KOPT-K1 (cell line): ENCODE data around the gene ELOF1.

Experiments used
- H3K27ac ChIP-seq: fragments of 200-600 bp; sonication (generic); 2 replicates; pipeline ENCODE4 v1.5.1; 2016; ENCODE audit warnings: antibody characterized with exemption, mild to moderate bottlenecking, low read depth, low read length; ENCODE audit not compliant: poor library complexity, severe bottlenecking
- H3K36me3 ChIP-seq: fragments of 200-600 bp; sonication (generic); 2 replicates; pipeline ENCODE4 v1.5.1; 2017; ENCODE audit warnings: antibody characterized with exemption, mild to moderate bottlenecking, low read length, moderate library complexity; ENCODE audit not compliant: insufficient read depth
- H3K9me3 ChIP-seq: fragments of 200-600 bp; sonication (generic); 2 replicates; pipeline ENCODE4 v1.5.1; 2017; ENCODE audit warnings: antibody characterized with exemption, low read length, mild to moderate bottlenecking; ENCODE audit not compliant: insufficient read depth, poor library complexity, severe bottlenecking

Gene ELOF1

DNA sequence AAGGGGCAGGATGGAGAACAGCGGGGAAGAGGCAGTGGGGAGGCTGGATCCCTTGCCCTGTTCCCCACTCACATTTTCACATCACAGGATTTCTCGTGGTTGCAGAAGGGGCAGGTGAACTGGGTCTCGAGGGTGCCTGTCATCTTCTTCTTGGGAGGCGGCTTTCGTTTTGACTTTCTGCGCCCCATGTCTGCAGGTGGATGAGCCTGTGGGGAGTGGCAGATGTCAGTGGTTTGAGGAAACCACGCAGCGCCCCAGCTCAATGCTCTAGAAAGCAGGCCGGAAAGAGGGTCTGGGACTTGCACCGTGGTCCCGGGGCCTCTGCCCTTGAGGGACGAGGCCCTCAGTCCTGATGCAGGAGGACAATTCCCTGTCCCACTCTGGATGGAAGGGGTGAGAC, 4.9 kb downstream of the ELOF1 start:
- peaks cover 47% of the 10 kb centered on the region for H3K36me3 ChIP-seq
- H3K27ac ChIP-seq, result no peak overlapping the region

DNA sequence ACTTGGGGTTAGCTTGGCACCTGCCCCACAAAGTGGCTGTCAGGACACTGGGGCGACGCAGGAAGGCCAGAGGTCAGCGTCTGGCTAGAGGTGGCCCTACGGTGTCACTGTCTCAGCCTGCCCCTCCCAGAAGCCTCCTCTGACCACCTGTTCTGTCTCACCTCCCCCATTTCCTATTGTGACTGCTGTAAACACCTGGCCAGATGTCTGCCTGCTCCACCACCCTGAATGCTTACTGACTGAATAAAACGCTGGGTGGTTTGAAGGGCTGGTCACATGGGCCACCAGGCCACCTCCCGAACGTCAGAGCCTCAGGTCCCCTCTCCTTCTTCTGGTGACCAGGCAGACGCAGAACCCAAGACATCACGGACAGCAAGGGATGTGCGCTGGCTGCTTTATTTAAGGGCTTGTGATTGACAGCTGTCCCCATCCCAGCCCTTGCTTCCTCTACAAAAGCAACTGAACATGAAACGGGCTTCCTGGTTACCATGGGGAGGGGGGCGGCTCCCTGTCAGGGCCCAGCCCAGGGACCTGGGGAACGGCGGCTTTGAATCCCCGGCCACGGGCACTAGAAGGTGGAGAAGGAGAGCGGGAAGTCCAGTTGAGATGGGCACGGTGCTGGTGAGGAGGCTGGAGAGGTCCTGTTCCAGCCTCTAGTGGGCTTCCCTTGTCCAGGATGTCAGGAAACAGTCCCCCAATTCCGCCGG, 6.2 kb downstream of the ELOF1 start:
- Histone ChIP-seq H3K27ac (no peak overlapping the region), H3K9me3 (no peaks in the 10 kb centered on the region), H3K36me3 (peaks cover 47% of the 10 kb centered on the region)

More for the DNA sequence above, 4.9 kb downstream of the ELOF1 start:
- H3K9me3 ChIP-seq, result no peaks in the 10 kb centered on the region

DNA sequence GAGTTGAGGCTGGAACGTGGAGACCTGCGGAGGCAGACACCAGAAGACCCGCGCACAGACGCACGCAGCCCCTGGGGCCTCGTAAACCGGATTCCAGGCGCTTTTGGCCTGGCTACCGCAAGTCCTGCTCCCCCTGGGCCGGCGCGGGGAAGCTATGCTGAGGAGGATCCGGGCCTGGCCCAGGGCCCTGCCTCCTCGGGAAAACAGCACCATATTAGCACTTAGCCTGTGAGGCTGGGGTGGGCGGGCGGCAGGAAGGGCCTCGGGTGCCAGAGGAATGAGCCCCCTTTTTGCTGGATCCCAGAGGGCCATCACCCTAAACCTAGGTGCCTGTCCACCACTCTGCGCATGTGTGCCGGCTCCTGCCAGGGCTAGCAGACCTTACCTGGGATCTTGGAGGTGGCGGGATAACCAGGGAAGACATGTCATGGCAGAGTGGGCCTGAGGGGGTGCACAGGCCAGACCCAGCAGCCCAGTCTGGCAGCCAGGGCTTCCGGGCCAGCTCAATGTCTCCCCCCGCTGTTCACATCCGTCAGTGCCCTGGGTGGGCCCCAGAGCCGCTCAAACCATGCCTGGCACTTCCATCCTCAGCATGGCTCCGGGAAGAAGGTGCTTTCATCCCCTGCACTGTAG, 7.3 kb downstream of the ELOF1 start:
- Histone ChIP-seq H3K27ac (no peak overlapping the region), H3K36me3 (peaks cover 43% of the 10 kb centered on the region), H3K9me3 (no peaks in the 10 kb centered on the region)

- Histone ChIP-seq H3K9me3 (no peaks in the 10 kb centered on the region), H3K27ac (no peak overlapping the region), H3K36me3 (peaks cover 37% of the 10 kb centered on the region)
These were observed 8.8 kb downstream of the ELOF1 start for GRCh38 chr19:11550265-11550664.

DNA sequence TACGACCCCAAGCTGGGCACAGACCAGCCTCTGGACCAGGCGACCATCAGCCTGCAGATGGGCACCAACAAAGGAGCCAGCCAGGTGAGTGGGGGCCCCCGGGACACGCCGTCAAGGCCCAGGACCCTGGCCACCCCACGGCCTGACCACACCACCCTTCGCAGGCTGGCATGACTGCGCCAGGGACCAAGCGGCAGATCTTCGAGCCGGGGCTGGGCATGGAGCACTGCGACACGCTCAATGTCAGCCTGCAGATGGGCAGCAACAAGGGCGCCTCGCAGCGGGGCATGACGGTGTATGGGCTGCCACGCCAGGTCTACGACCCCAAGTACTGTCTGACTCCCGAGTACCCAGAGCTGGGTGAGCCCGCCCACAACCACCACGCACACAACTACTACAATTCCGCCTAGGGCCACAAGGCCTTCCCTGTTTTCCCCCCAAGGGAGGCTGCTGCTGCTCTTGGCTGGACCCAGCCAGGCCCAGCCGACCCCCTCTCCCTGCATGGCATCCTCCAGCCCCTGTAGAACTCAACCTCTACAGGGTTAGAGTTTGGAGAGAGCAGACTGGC, 9.6 kb downstream of the ELOF1 start:
- H3K27ac ChIP-seq, result no peak overlapping the region

DNA sequence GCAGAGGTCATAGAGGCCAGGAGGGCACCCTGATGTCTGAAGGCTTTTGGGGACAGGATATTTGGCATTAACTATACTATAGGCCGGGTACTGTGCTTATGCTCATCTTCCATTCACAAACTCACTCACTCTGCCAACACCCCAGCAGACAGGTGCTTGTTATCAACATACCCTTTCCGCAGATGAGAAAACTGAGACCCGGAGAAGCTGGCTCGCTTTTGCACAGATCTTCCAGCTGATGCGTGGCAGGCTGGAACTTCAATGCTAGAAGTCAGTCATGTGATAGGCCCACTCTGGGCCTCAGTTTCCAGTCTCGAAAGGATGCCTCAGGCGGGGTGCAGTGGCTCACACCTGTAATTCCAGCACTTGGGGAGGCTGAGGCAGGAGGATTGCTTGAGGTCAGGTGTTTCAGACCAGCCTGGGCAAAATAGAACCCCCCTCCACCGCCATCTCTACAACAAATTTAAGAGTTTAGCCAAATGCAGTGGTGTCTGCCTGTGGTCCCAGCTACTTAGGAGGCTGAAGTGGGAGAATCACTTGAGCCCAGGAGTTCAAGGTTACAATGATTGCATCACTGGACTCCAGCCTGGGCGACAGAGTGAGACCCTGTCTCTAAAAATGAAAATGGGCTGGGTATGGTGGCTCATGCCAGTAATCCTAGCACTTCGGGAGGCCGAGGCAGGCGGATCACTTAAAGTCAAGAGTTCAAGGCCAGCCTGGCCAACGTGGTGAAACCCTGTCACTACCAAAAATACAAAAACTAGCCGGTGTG, 10.9 kb downstream of the ELOF1 start:
- no peaks in the 10 kb centered on the region for H3K9me3 ChIP-seq
- no peak overlapping the region for H3K27ac ChIP-seq
- H3K36me3 ChIP-seq, result peaks cover 16% of the 10 kb centered on the region

More for the DNA sequence above, 9.6 kb downstream of the ELOF1 start:
- Histone ChIP-seq H3K36me3 (peaks cover 30% of the 10 kb centered on the region), H3K9me3 (no peaks in the 10 kb centered on the region)

DNA sequence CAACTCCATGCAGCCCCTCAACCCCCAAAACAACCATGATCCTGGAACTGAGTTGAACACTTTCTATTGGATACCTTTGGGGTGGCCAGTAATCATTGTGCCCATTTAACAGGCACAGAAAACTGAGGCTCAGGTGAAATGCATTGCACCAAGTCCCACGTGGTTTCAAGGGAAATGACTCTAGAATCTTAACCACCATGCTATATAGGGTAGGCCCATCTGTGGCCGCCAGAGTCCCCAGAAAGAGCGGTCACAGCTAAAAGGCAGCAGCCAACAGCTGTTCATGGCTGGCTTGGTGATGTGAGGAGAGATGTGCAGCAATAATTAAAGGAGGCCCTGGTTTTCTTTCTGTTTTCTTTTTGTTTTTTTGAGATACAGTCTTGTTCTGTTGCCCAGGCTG, 17.8 kb downstream of the ELOF1 start:
- no peaks in the 10 kb centered on the region for H3K9me3 ChIP-seq
- H3K36me3 ChIP-seq, result no peaks in the 10 kb centered on the region
- H3K27ac ChIP-seq, result no peak overlapping the region

GRCh38 chr19:11540645-11541044, 18.4 kb downstream of the ELOF1 start:
- Histone ChIP-seq H3K27ac (no peak overlapping the region), H3K36me3 (no peaks in the 10 kb centered on the region), H3K9me3 (no peaks in the 10 kb centered on the region)

- no peak overlapping the region for H3K27ac ChIP-seq
- H3K9me3 ChIP-seq, result no peaks in the 10 kb centered on the region
- no peaks in the 10 kb centered on the region for H3K36me3 ChIP-seq
These were observed 19.3 kb downstream of the ELOF1 start for GRCh38 chr19:11539495-11540365.

- Histone ChIP-seq H3K27ac (no peak within 1 kb of the TSS), H3K9me3 (no peaks in the 10 kb centered on the region), H3K36me3 (no peaks in the 10 kb centered on the region)
These were observed 20.6 kb downstream of the ELOF1 start, which contains the start of gene CNN1 for GRCh38 chr19:11538232-11539036. TSS of gene CNN1 (plus strand) at chr19:11538851. CDS start at chr19:11538928, 77 bp downstream.

GRCh38 chr19:11535792-11536595, 23.0 kb downstream of the ELOF1 start:
- Histone ChIP-seq H3K36me3 (no peaks in the 10 kb centered on the region), H3K27ac (no peak overlapping the region), H3K9me3 (no peaks in the 10 kb centered on the region)

GRCh38 chr19:11534948-11535347, 24.1 kb downstream of the ELOF1 start:
- no peaks in the 10 kb centered on the region for H3K36me3 ChIP-seq
- no peaks in the 10 kb centered on the region for H3K9me3 ChIP-seq
- no peak overlapping the region for H3K27ac ChIP-seq

DNA sequence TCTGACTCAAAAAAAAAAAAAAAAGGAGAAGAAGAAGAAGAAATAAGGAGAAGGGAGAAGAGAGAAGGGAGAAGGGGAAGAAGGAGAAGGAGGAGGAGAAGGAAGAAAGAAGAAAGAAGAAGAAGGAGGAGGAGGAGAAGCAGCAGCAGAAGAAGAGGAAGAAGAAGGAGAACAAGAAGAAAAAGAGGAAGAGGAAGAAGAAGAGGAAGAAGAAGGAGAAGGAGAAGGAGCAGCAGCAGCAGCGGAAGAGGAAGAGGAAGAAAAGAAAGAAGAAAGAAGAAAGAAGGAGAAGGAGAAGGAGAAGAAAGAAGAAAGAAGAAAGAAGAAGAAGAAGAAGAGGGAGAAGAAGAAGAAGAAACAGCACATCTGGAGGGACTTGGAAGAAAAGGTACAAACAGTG, 24.5 kb downstream of the ELOF1 start:
- Histone ChIP-seq H3K9me3 (no peaks in the 10 kb centered on the region), H3K36me3 (no peaks in the 10 kb centered on the region), H3K27ac (no peak overlapping the region)
